Adrenal gland (tissue), 12 donors: ENCODE results near the gene CD81. TPM values are rescaled to one million over a fixed set of nuclear protein-coding genes. Genes with fewer than 3 reads are reported as not detected.

ENCODE experiments used
- DNase-seq, 7 donors: peaks; one replicate each; pipeline ENCODE4 v3.0.0-alpha.2; 2019 to 2020
- H3K27ac ChIP-seq, 5 donors: fragments of 200-600 bp; sonication (generic) in 4 of 5; 1 replicate in 3 of 5; 2 replicates in 2 of 5; pipeline versions ENCODE4 v1.5.1 to v1.8.0; 2016 to 2020; ENCODE audit warnings: mild to moderate bottlenecking in 1 of 5
- H3K27me3 ChIP-seq: fragments of 200-600 bp; 2 replicates; pipeline ENCODE4 v1.8.0; 2021
- H3K36me3 ChIP-seq, 2 donors: fragments of 200-600 bp; replicated peaks in 1 of 2; 1 replicate in 1 of 2; 2 replicates in 1 of 2; pipeline versions ENCODE4 v1.5.1 to v1.8.0; 2018 to 2022
- H3K4me1 ChIP-seq, 2 donors: fragments of 200-600 bp; replicated peaks in 1 of 2; 1 replicate in 1 of 2; 2 replicates in 1 of 2; pipeline versions ENCODE4 v1.5.1 to v1.8.0; 2018 to 2021
- H3K4me3 ChIP-seq, 4 donors: fragments of 200-600 bp; sonication (generic) in 3 of 4; one replicate each; pipeline ENCODE4 v1.5.1; 2016 to 2018
- H3K9me3 ChIP-seq, 3 donors: fragments of 200-600 bp; sonication (generic) in 1 of 3; replicated peaks in 1 of 3; 1 replicate in 2 of 3; 2 replicates in 1 of 3; pipeline versions ENCODE4 v1.5.1 to v1.8.0; 2016 to 2021
- POLR2A ChIP-seq, 2 donors: fragments of 450-650 bp; IDR thresholded peaks; one replicate each; pipeline ENCODE4 v1.6.1; 2017; ENCODE audit warnings: antibody characterized with exemption in 2 of 2, mild to moderate bottlenecking in 2 of 2, moderate library complexity in 1 of 2
- WGBS, 4 donors: extraction: QIAGEN DNeasy Blood & Tissue Kit in 2 of 4; methylation state at CpG; one replicate each; pipeline versions ENCODE4 v1.1.5 to v1.1.7; 2013 to 2017; 5-methylcytosine and 5-hydroxymethylcytosine counted together
- intact Hi-C, 2 donors: fragments of 100-400 bp; cut with DNase I; formaldehyde crosslinking; loops; one replicate each; pipeline versions ENCODE4 v1.14.1 to v1.15.0; 2022 to 2023
- polyA plus RNA-seq, 3 donors: library from polyadenylated mRNA; stranded (reverse); fragments of 200-250 nt in 2 of 3; fragments of 350-450 nt in 1 of 3; fragmentation: Illumina TruSeq in 1 of 3; extraction: RNeasy Lipid Tissue Mini Kit (QIAGEN cat#74804) in 1 of 3; gene quantifications; one replicate each; pipeline ENCODE4 v1.2.3, GENCODE V29; 2013 to 2014
- total RNA-seq, 9 donors: library from RNA; depleted of rRNA in 4 of 9; stranded (reverse); fragments of >200 nt in 4 of 9; fragments of 120-200 nt in 1 of 9; fragmentation: NEBNext Ultra II Directional in 1 of 9; extraction: Animal tissue kit (Norgen Biotek cat#: 25700) in 1 of 9; gene quantifications; one replicate each; pipeline versions ENCODE4 v1.1.0 to v1.2.4, GENCODE V29; 2013 to 2023
- TF ChIP-seq, protein P1 (sequence below), 6 experiments: fragments of 450-650 bp in 4 of 6; fragments of 200-600 bp in 2 of 6; sonication (generic) in 1 of 6; IDR thresholded peaks; 1 replicate in 5 of 6; 2 replicates in 1 of 6; pipeline versions ENCODE4 v1.5.1 to v1.8.0; 2016 to 2021; ENCODE audit warnings: antibody characterized with exemption in 6 of 6, mild to moderate bottlenecking in 2 of 6, moderate library complexity in 1 of 6
- donor health status: healthy with polysubstance abuse.
- donor health status: Bipolar disorder and iron deficiency.
- donor health status: DM: yes; HTN: yes; CAD: no.
- donor health status: DM: no; HTN: no; CAD: no.
- donor health status: DM: no; HTN: no; CAD: no.
- donor health status: DM: yes; HTN: yes; CAD: no.

CD81 gene
- total and polyA plus RNA-seq, 12 donors = 40.9 to 444 (median 275) TPM

DNA sequence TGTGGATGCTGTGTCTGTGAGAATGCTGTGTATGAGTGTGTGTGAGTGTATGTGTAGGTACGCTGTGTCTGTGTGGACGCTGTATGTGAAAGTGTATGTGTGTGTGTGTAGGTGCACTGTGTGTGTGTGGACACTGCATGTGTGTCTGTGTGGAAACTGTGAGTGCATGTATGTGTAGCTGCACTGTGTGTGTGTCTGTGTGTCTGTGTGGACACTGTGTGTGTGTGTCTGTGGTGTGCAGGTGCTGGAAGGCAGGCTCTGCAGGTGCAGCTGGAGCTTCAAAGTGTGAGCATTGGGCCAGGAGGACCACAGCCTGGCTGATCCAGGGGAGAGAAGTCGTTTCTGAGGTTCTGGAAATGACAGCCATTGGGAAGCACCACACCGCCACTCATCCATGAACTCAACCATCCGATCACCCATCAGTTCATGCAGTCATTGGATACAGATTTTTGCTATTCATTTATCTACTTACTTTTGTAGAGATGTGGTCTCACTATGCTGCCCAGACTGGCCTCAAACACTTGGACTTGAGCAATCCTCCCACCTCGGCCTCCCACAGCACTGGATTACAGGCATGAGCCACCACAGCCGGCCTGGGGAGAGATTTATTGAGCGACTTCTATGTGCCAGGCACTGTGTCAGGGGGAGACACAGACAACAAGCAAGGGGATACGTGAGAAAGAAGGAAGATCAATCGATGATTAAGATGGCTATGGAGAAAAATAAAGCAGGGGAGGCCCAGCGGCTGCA, 57.6 kb downstream of the CD81 start:
- intact Hi-C loops = no loop called here
- Histone ChIP-seq H3K9me3 (no peaks in the 10 kb centered on the region), H3K27ac (no peak overlapping the region), H3K4me1 (no peaks in the 10 kb centered on the region), H3K36me3 (no peaks in the 10 kb centered on the region), H3K27me3 (no peaks in the 10 kb centered on the region), H3K4me3 (no peak overlapping the region)
- TF ChIP-seq, protein P1, sequence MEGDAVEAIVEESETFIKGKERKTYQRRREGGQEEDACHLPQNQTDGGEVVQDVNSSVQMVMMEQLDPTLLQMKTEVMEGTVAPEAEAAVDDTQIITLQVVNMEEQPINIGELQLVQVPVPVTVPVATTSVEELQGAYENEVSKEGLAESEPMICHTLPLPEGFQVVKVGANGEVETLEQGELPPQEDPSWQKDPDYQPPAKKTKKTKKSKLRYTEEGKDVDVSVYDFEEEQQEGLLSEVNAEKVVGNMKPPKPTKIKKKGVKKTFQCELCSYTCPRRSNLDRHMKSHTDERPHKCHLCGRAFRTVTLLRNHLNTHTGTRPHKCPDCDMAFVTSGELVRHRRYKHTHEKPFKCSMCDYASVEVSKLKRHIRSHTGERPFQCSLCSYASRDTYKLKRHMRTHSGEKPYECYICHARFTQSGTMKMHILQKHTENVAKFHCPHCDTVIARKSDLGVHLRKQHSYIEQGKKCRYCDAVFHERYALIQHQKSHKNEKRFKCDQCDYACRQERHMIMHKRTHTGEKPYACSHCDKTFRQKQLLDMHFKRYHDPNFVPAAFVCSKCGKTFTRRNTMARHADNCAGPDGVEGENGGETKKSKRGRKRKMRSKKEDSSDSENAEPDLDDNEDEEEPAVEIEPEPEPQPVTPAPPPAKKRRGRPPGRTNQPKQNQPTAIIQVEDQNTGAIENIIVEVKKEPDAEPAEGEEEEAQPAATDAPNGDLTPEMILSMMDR (IDR thresholded peaks at IDR 0.05) = no peak
- TF ChIP-seq POLR2A (IDR thresholded peaks at IDR 0.05) = no peak
- DNase-seq = no peak
- 86 to 93% (median 88%) methylated on average over 10 to 11 of the region's 11 CpGs for WGBS, 4 donors

DNA sequence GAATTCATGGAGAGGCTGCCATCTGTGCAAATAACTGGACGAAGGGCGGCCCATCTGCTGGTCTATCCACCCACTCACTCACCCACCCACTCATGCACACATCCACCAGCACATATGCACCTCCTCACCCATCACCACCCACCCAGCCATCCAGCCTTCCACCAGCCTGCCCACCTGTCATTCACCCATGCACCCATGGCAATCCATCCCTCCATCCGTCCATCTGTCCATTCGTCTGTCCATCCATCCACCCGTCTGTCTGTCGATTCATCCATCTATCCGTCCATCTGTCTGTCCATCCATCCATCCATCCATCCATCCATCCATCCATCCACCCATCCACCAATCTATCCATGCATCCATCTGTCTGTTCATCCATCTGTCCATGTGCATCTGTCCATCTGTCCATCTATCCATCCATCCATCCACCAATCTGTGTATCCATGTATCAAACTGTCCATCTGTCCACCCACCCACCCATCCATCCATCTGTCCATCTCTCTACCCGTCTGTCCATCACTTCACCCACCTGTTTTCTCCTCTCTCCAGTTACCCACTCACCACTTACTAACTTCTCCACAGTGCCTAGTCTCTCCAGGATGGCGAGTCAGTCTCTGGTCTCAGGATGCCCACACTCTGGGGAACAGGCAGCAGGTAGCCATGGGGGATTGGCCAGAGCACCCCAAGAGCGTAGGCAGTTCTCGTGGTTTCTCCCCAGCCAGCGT, 58.3 kb downstream of the CD81 start:
- 92 to 96% (median 94%) methylated on average over 12 of the region's 12 CpGs for WGBS, 4 donors
- no peaks in the 10 kb centered on the region for H3K27me3 ChIP-seq
- no peaks in the 10 kb centered on the region for H3K4me1 ChIP-seq
- intact Hi-C loops = no loop called here
- no peaks in the 10 kb centered on the region for H3K36me3 ChIP-seq
- H3K4me3 ChIP-seq = no peak overlapping the region
- H3K27ac ChIP-seq = no peak overlapping the region
- DNase-seq = no peak
- no peaks in the 10 kb centered on the region for H3K9me3 ChIP-seq
- no peak for TF ChIP-seq POLR2A (IDR thresholded peaks at IDR 0.05)
- TF ChIP-seq, protein P1 (IDR thresholded peaks at IDR 0.05) = no peak

DNA sequence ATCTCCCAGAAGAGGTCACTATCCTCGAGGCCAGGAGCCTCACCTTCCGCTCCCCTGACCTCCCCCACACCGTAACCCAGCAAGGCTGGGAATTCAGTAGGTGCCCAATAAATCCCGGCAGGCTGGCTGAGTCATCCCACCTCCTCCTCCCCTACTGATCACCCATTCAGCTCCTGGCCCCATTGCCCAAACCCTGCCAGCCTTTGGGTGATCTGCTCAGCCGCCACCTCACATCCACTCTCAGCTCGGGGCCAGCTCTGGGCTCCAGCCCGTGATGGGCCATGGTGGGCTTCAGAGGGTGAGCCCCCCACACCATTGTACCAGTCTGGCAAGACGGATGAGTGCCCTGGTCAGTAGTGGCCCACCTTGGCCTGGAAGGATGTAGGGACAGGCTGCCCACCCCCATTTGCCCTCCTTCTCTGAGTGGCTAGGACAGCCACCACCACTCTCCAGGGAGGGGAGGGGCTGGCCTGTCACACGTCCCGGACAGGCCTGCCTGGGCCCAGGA, 59.0 kb downstream of the CD81 start:
- no peak overlapping the region for H3K4me3 ChIP-seq
- H3K36me3 ChIP-seq = no peaks in the 10 kb centered on the region
- intact Hi-C loops = no loop called here
- no peaks in the 10 kb centered on the region for H3K27me3 ChIP-seq
- no peaks in the 10 kb centered on the region for H3K4me1 ChIP-seq
- no peaks in the 10 kb centered on the region for H3K9me3 ChIP-seq
- H3K27ac ChIP-seq = no peak overlapping the region
- TF ChIP-seq, protein P1 (IDR thresholded peaks at IDR 0.05) = no peak
- TF ChIP-seq POLR2A (IDR thresholded peaks at IDR 0.05) = no peak
- DNase-seq = peak in 1 of 7 donors; percentile 49
- WGBS, 4 donors = 81 to 86% (median 83%) methylated on average over 7 to 10 of the region's 10 CpGs

DNA sequence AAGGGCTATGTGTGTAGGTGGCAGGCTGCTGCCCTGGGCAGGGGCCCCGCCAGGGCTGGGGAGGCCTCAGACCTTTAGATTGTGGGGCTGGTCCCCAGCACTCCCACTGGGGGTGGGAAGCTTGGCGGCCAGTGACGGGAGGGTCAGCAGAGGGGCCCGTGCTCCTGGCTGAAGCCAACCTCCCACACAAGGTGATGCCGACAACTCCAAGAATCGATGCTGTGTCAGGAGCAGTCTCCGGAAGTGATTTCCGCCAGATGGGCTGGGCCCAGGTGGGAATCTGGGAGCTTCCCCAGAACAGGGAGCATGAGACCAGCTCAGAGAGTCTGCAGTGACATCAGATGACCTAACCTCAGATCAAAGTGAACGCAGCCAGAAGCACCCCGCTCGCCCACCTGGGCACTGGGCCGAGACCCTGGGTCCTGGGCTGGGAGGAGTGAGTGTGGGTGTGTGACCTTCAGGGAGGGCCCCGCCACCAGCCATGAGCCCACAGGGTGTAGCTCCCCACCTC, 59.5 kb downstream of the CD81 start:
- no peaks in the 10 kb centered on the region for H3K36me3 ChIP-seq
- intact Hi-C loops = no loop called here
- WGBS, 4 donors = 85 to 97% (median 92%) methylated on average over 4 to 13 of the region's 13 CpGs
- H3K27me3 ChIP-seq = no peaks in the 10 kb centered on the region
- DNase-seq = peak in 1 of 7 donors; percentile 9
- TF ChIP-seq, protein P1 (IDR thresholded peaks at IDR 0.05) = no peak
- TF ChIP-seq POLR2A (IDR thresholded peaks at IDR 0.05) = no peak
- no peak overlapping the region for H3K27ac ChIP-seq
- H3K4me3 ChIP-seq = no peak overlapping the region
- H3K4me1 ChIP-seq = no peaks in the 10 kb centered on the region
- no peaks in the 10 kb centered on the region for H3K9me3 ChIP-seq
